HG03342 (cell line): Measurements from ENCODE around the gene PPP2R3B.
"Not testable (repeated sequence)": the region's sequence is repeated elsewhere in the genome, so short reads cannot be mapped to it uniquely, and the experiment has no call there.

Experiments used
- ATAC-seq: cut with Tn5 transposase; IDR thresholded peaks from one replicate; pipeline ENCODE4 v1.9.1; 2021; ENCODE audit warnings: mild to moderate bottlenecking, moderate library complexity; ENCODE audit not compliant: unreplicated experiment

The PPP2R3B gene

GRCh38 chrX:356385-357034 is 30.2 kb downstream of the PPP2R3B start:
- ATAC-seq: no peak

GRCh38 chrX:355329-356050 is 31.2 kb downstream of the PPP2R3B start:
- ATAC-seq: no peak

- no peak for ATAC-seq
Observed at GRCh38 chrX:353566-354535, 32.9 kb downstream of the PPP2R3B start.

- no peak for ATAC-seq
Observed at GRCh38 chrX:352582-353314, 34.0 kb downstream of the PPP2R3B start.

- ATAC-seq: no peak
Observed at GRCh38 chrX:352181-352580, 34.5 kb downstream of the PPP2R3B start.

GRCh38 chrX:351736-352135 is 35.0 kb downstream of the PPP2R3B start:
- ATAC-seq: no peak

GRCh38 chrX:351324-351641 is 35.4 kb downstream of the PPP2R3B start:
- ATAC-seq: not testable (repeated sequence)

- ATAC-seq: no peak
Observed at GRCh38 chrX:350534-351323, 36.0 kb downstream of the PPP2R3B start.

- ATAC-seq: no peak
Observed at GRCh38 chrX:350148-350533, 36.6 kb downstream of the PPP2R3B start.

- no peak for ATAC-seq
Observed at GRCh38 chrX:349702-350101, 37.0 kb downstream of the PPP2R3B start.

GRCh38 chrX:349196-349595 is 37.5 kb downstream of the PPP2R3B start:
- no peak for ATAC-seq

- ATAC-seq: no peak
Observed at GRCh38 chrX:348461-349117, 38.1 kb downstream of the PPP2R3B start.

- ATAC-seq: no peak
Observed at GRCh38 chrX:347351-348117, 39.2 kb downstream of the PPP2R3B start.

GRCh38 chrX:346034-346813 is 40.5 kb downstream of the PPP2R3B start:
- no peak for ATAC-seq

- no peak for ATAC-seq
Observed at GRCh38 chrX:345020-345925, 41.4 kb downstream of the PPP2R3B start.

GRCh38 chrX:344371-344901 is 42.3 kb downstream of the PPP2R3B start:
- ATAC-seq: no peak

- ATAC-seq: no peak
Observed at GRCh38 chrX:341541-342101, 45.1 kb downstream of the PPP2R3B start.
